Ishikawa (cell line): ENCODE measurements around the gene PCBP4.

Experiments used
- CEBPB ChIP-seq: IDR thresholded peaks from 2 replicates; pipeline ENCODE4 v1.6.1; 2012
- CREB1 ChIP-seq: IDR thresholded peaks from 2 replicates; pipeline ENCODE4 v1.6.1; 2012; ENCODE audit warnings: low read depth
- EGR1 ChIP-seq: IDR thresholded peaks from 2 replicates; pipeline ENCODE4 v1.6.1; 2012
- EP300 ChIP-seq: IDR thresholded peaks from 2 replicates; pipeline ENCODE4 v1.6.1; 2012; ENCODE audit warnings: borderline replicate concordance
- FOXM1 ChIP-seq: IDR thresholded peaks from 2 replicates; pipeline ENCODE4 v1.6.1; 2012; ENCODE audit warnings: low read depth, borderline replicate concordance
- NFIC ChIP-seq: IDR thresholded peaks from 2 replicates; pipeline ENCODE4 v1.6.1; 2012
- RAD21 ChIP-seq: IDR thresholded peaks from 2 replicates; pipeline ENCODE4 v1.6.1; 2012; ENCODE audit warnings: low read depth
- TAF1 ChIP-seq: IDR thresholded peaks from 2 replicates; pipeline ENCODE4 v1.6.1; 2012; ENCODE audit warnings: low read depth, mild to moderate bottlenecking
- TCF12 ChIP-seq: IDR thresholded peaks from 2 replicates; pipeline ENCODE4 v1.6.1; 2012; ENCODE audit warnings: low read depth
- TEAD4 ChIP-seq: IDR thresholded peaks from 2 replicates; pipeline ENCODE4 v1.6.1; 2012
- YY1 ChIP-seq: IDR thresholded peaks from 2 replicates; pipeline ENCODE4 v1.6.1; 2012; ENCODE audit warnings: low read depth
- ZBTB7A ChIP-seq: IDR thresholded peaks from 2 replicates; pipeline ENCODE4 v1.6.1; 2012; ENCODE audit warnings: low read depth
- TF ChIP-seq, protein P1 (sequence below): IDR thresholded peaks from 2 replicates; pipeline ENCODE4 v1.6.1; 2012
- TF ChIP-seq, protein P2 (sequence below): IDR thresholded peaks from 2 replicates; pipeline ENCODE4 v1.6.1; 2012
- TF ChIP-seq, protein P3 (sequence below): IDR thresholded peaks from 2 replicates; pipeline ENCODE4 v1.6.1; 2012; ENCODE audit warnings: low read depth, mild to moderate bottlenecking

Gene PCBP4

DNA sequence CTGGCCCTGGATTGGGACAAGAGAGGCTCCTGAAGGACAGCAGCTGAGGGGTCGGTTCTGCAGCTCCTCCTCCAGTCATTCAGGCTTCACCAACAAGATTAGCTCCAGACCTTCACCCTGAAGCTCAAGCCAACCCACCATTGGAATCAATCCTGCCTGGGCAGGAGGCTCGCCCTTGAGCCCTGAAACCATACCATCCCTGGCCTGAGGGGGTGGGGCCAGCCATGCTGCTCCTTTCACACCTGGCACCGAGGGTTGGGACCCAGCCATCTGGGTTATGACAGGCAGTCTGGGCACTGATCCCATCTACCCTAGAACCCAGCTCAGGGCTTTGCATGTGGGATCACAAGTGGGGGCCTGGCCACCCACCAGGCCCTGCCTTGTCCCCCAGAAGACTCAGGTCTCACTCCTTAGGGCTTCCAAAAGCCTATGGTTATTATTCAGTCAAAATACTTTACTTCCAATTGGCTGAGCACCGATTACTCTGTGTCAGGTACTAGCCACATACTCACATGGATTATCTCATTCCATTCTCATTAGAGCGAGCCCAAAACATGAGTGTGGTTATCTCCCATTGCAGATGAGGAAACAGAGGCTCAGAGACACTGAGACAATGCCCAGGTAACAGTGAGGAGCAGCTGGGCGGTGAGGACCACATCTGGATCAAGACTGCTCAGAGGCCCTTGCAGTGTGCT, 3.5 kb upstream of the PCBP4 start:
- TF ChIP-seq ZBTB7A, result no peak
- TF ChIP-seq EP300, result no peak
- no peak for TF ChIP-seq YY1
- no peak for TF ChIP-seq TEAD4
- TF ChIP-seq FOXM1, result no peak
- TF ChIP-seq CEBPB, result no peak
- TF ChIP-seq, protein P1, sequence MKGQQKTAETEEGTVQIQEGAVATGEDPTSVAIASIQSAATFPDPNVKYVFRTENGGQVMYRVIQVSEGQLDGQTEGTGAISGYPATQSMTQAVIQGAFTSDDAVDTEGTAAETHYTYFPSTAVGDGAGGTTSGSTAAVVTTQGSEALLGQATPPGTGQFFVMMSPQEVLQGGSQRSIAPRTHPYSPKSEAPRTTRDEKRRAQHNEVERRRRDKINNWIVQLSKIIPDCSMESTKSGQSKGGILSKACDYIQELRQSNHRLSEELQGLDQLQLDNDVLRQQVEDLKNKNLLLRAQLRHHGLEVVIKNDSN, result no peak
- TF ChIP-seq EGR1, result no peak
- no peak for TF ChIP-seq NFIC
- TF ChIP-seq TCF12, result no peak
- no peak for TF ChIP-seq TAF1
- TF ChIP-seq, protein P2, sequence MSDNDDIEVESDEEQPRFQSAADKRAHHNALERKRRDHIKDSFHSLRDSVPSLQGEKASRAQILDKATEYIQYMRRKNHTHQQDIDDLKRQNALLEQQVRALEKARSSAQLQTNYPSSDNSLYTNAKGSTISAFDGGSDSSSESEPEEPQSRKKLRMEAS, result no peak
- TF ChIP-seq, protein P3, sequence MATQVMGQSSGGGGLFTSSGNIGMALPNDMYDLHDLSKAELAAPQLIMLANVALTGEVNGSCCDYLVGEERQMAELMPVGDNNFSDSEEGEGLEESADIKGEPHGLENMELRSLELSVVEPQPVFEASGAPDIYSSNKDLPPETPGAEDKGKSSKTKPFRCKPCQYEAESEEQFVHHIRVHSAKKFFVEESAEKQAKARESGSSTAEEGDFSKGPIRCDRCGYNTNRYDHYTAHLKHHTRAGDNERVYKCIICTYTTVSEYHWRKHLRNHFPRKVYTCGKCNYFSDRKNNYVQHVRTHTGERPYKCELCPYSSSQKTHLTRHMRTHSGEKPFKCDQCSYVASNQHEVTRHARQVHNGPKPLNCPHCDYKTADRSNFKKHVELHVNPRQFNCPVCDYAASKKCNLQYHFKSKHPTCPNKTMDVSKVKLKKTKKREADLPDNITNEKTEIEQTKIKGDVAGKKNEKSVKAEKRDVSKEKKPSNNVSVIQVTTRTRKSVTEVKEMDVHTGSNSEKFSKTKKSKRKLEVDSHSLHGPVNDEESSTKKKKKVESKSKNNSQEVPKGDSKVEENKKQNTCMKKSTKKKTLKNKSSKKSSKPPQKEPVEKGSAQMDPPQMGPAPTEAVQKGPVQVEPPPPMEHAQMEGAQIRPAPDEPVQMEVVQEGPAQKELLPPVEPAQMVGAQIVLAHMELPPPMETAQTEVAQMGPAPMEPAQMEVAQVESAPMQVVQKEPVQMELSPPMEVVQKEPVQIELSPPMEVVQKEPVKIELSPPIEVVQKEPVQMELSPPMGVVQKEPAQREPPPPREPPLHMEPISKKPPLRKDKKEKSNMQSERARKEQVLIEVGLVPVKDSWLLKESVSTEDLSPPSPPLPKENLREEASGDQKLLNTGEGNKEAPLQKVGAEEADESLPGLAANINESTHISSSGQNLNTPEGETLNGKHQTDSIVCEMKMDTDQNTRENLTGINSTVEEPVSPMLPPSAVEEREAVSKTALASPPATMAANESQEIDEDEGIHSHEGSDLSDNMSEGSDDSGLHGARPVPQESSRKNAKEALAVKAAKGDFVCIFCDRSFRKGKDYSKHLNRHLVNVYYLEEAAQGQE, result no peak
- no peak for TF ChIP-seq CREB1

DNA sequence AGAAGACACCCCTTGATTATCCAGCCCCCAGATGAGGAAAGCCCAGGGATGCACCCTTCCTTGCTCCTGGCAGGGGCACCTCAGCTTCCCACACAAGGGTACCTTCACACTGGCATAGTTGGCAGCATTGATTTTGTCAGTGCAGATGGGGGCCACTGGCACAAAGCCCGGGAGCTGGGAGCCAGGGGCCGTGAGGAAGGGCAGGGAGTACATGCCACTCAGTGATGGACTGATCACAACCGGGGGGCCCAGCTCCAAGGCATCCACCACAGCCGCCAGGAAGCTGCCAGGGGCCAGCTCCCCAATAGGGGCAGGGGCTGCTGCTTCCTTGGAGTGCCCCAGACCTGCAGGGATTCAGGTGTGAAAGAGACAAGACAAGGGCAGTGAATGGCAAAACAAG, 2.6 kb upstream of the PCBP4 start:
- TF ChIP-seq ZBTB7A (no peak), EGR1 (no peak), CREB1 (no peak)
- TF ChIP-seq, protein P1, result no peak

DNA sequence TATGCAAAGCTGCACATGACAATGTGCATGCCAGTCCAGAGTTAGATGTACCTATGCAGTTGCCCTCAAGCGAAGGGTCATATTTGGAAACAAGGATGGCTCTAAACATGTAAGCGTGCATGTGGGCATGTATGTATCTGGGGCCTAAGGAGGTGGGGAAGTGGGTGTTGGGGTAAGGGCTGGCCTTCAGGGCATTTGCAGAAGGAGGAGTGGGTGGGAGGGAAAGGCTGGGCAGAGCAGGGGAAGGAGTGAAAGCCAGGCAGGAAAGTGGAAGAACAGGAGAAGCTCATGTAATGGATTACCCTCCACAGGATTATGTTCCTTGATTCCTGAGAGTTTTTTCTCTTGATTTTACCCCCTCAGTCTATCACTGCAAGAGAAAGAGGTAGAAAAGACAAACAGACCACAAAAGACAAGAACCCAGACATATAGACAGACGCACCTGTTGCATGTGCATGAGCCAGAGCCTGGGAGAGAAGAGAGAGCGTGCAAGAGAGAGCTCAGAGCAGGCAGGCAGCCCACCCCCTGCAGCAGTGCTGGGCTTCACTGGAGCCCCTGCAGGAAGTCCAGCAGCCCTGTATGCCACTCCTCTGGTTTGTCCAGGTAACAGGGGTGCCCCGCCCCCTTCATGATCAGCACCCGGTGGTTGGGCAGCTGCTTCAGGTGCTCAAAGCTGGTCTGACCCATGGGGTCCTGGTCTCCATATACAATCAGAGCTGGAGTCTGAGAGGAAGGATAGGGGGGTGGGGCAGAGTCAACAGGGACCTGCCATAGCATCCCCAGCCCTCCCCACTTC, 1.8 kb upstream of the PCBP4 start:
- 0 out of 2 replicates have a peak, but pooled peaks have one; percentile 35 for TF ChIP-seq ZBTB7A
- TF ChIP-seq FOXM1, result no peak

DNA sequence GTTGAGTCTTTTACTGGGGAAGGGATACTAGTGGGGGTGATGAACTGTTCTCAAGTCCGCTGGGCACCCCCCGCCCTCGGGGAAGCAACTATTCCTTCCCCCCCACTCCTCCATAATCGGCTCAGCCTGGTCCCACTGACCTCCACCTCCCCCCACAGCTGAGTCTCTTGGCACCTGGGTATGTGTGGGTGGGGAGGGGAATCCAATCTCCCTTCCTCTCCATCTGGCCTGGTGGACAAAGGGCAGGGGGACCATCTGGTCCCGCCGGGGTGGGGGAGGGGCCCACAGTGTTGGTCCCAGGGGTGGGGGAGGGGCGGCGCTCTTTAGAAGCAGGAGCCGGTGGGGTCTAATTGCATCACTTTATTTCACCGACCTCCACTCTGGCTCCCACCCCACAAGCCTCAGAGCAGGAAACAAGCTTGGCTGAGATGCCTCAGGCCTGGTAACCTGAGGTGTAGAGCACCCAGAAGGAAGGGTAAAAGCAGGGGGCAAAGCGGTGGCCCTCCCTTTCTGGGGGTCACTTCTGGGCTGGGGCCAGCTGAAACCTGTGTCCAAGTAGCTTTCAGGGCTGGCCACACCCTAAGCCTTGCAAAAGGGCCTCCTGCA, 1.0 kb upstream of the PCBP4 start:
- TF ChIP-seq TCF12 (0 out of 2 replicates have a peak, but pooled peaks have one; percentile 17), FOXM1 (no peak), RAD21 (no peak), TEAD4 (no peak), YY1 (no peak), TAF1 (no peak), EP300 (no peak), ZBTB7A (no peak), CREB1 (no peak), CEBPB (no peak), NFIC (no peak; the same call in 1 of the 2 replicates), EGR1 (0 out of 2 replicates have a peak, but pooled peaks have one; percentile 19)
- TF ChIP-seq, protein P2, result no peak
- TF ChIP-seq, protein P1, result no peak
- TF ChIP-seq, protein P3, result no peak

DNA sequence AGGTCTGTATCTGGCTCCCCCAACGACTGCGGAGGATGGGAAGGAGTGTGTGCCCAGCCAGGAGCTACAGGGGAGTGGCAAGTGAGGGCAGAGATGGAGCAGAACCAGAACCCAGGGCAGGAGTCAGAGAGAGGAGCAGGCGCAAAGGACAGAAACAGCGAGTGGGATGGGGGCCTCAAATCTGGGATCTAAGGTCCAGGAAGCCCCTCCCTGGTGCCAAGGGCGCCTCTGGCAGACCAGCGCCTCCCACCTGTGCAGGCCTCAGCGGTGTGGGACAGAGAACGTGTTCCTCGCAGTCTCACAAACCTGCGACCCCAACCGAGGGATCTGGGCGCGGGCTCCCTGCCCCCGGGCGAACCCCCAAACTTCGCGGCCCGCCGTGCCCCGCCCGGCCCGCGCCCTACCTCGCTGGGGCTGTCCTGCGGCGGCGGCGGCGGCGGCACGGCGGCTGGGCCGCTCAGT, 301 bp downstream of the PCBP4 start:
- no peak for TF ChIP-seq FOXM1
- no peak for TF ChIP-seq CREB1
- TF ChIP-seq EP300, result no peak
- no peak for TF ChIP-seq NFIC
- TF ChIP-seq, protein P3, result no peak
- no peak for TF ChIP-seq ZBTB7A
- TF ChIP-seq TEAD4, result no peak
- TF ChIP-seq RAD21, result no peak
- no peak for TF ChIP-seq YY1
- no peak for TF ChIP-seq TCF12
- TF ChIP-seq, protein P2, result no peak
- TF ChIP-seq EGR1, result no peak
- TF ChIP-seq CEBPB, result no peak
- TF ChIP-seq TAF1, result no peak
- TF ChIP-seq, protein P1, result no peak
